ENCODE data around the gene BAHCC1. TPM values are rescaled to one million over a fixed set of nuclear protein-coding genes. Genes with fewer than 3 reads are reported as not detected.

The BAHCC1 gene
- total and polyA plus RNA-seq, 4 donors = 3.9 to 49.3 (median 19.8) TPM

GRCh38 chr17:81445642-81446503 is 50.6 kb downstream of the BAHCC1 start:
- H3K4me1 ChIP-seq (ENCODE audit: control insufficient read depth in 1 of 2, insufficient read depth in 2 of 2, low read length in 2 of 2) = no peaks in the 10 kb centered on the region
- ATAC-seq (ENCODE audit: low FRiP score) = no peak
- no peaks in the 10 kb centered on the region for H3K9me3 ChIP-seq (ENCODE audit: control insufficient read depth, low read length)
- WGBS, 2 donors = 85 to 88% methylated on average over 30 of the region's 30 CpGs
- H3K27ac ChIP-seq (ENCODE audit: low read depth in 1 of 2, low read length in 2 of 2) = no peak overlapping the region
- no peak for DNase-seq
- no peaks in the 10 kb centered on the region for H3K27me3 ChIP-seq (ENCODE audit: control insufficient read depth in 1 of 2, insufficient read depth in 2 of 2, low read length in 1 of 2)
- no peaks in the 10 kb centered on the region for H3K36me3 ChIP-seq (ENCODE audit: control insufficient read depth in 1 of 2, insufficient read depth in 2 of 2, low read length in 1 of 2)
- intact Hi-C loops (cut with DNase I) = no loop called here
- H3K4me3 ChIP-seq (ENCODE audit: low read length in 2 of 2) = no peak overlapping the region

- intact Hi-C loops (cut with DNase I) = no loop called here
- Histone ChIP-seq H3K27me3 (ENCODE audit: control insufficient read depth in 1 of 2, insufficient read depth in 2 of 2, low read length in 1 of 2) (no peaks in the 10 kb centered on the region), H3K36me3 (ENCODE audit: control insufficient read depth in 1 of 2, insufficient read depth in 2 of 2, low read length in 1 of 2) (no peaks in the 10 kb centered on the region), H3K9me3 (ENCODE audit: control insufficient read depth, low read length) (no peaks in the 10 kb centered on the region), H3K4me3 (ENCODE audit: low read length in 2 of 2) (no peak overlapping the region), H3K4me1 (ENCODE audit: control insufficient read depth in 1 of 2, insufficient read depth in 2 of 2, low read length in 2 of 2) (no peaks in the 10 kb centered on the region), H3K27ac (ENCODE audit: low read depth in 1 of 2, low read length in 2 of 2) (no peak overlapping the region)
- ATAC-seq (ENCODE audit: low FRiP score) = no peak
- DNase-seq = no peak
- WGBS, 2 donors = 95 to 97% methylated on average over 18 to 25 of the region's 25 CpGs
Measured at GRCh38 chr17:81447331-81447933, 52.2 kb downstream of the BAHCC1 start.

- Histone ChIP-seq H3K4me1 (ENCODE audit: control insufficient read depth in 1 of 2, insufficient read depth in 2 of 2, low read length in 2 of 2) (no peaks in the 10 kb centered on the region), H3K9me3 (ENCODE audit: control insufficient read depth, low read length) (no peaks in the 10 kb centered on the region), H3K36me3 (ENCODE audit: control insufficient read depth in 1 of 2, insufficient read depth in 2 of 2, low read length in 1 of 2) (no peaks in the 10 kb centered on the region), H3K27me3 (ENCODE audit: control insufficient read depth in 1 of 2, insufficient read depth in 2 of 2, low read length in 1 of 2) (no peaks in the 10 kb centered on the region), H3K27ac (ENCODE audit: low read depth in 1 of 2, low read length in 2 of 2) (no peak overlapping the region), H3K4me3 (ENCODE audit: low read length in 2 of 2) (no peak overlapping the region)
- DNase-seq (no peak), ATAC-seq (ENCODE audit: low FRiP score) (no peak)
- intact Hi-C loops (cut with DNase I) = no loop called here
- WGBS, 2 donors = 95% methylated on average over 25 of the region's 25 CpGs
Measured at GRCh38 chr17:81448442-81448841, 53.2 kb downstream of the BAHCC1 start.

GRCh38 chr17:81448950-81449349 is 53.7 kb downstream of the BAHCC1 start:
- no peaks in the 10 kb centered on the region for H3K4me1 ChIP-seq (ENCODE audit: control insufficient read depth in 1 of 2, insufficient read depth in 2 of 2, low read length in 2 of 2)
- intact Hi-C loops (cut with DNase I) = no loop called here
- WGBS, 2 donors = 87 to 95% methylated on average over 12 of the region's 12 CpGs
- no peaks in the 10 kb centered on the region for H3K27me3 ChIP-seq (ENCODE audit: control insufficient read depth in 1 of 2, insufficient read depth in 2 of 2, low read length in 1 of 2)
- H3K36me3 ChIP-seq (ENCODE audit: control insufficient read depth in 1 of 2, insufficient read depth in 2 of 2, low read length in 1 of 2) = no peaks in the 10 kb centered on the region
- DNase-seq = no peak
- H3K9me3 ChIP-seq (ENCODE audit: control insufficient read depth, low read length) = no peaks in the 10 kb centered on the region
- ATAC-seq (ENCODE audit: low FRiP score) = no peak
- no peak overlapping the region for H3K4me3 ChIP-seq (ENCODE audit: low read length in 2 of 2)
- no peak overlapping the region for H3K27ac ChIP-seq (ENCODE audit: low read depth in 1 of 2, low read length in 2 of 2)

- 86% methylated on average over 8 of the region's 8 CpGs for WGBS, 2 donors
- intact Hi-C loops (cut with DNase I) = no loop called here
Measured at GRCh38 chr17:81449351-81449750, 54.1 kb downstream of the BAHCC1 start.

GRCh38 chr17:81451823-81452222 is 56.6 kb downstream of the BAHCC1 start:
- WGBS, 2 donors = 95% methylated on average over 22 to 26 of the region's 26 CpGs
- no peak overlapping the region for H3K4me3 ChIP-seq (ENCODE audit: low read length in 2 of 2)
- no peaks in the 10 kb centered on the region for H3K36me3 ChIP-seq (ENCODE audit: control insufficient read depth in 1 of 2, insufficient read depth in 2 of 2, low read length in 1 of 2)
- DNase-seq (no peak), ATAC-seq (ENCODE audit: low FRiP score) (no peak)
- H3K4me1 ChIP-seq (ENCODE audit: control insufficient read depth in 1 of 2, insufficient read depth in 2 of 2, low read length in 2 of 2) = no peaks in the 10 kb centered on the region
- intact Hi-C loops (cut with DNase I) = no loop called here
- no peaks in the 10 kb centered on the region for H3K27me3 ChIP-seq (ENCODE audit: control insufficient read depth in 1 of 2, insufficient read depth in 2 of 2, low read length in 1 of 2)
- no peaks in the 10 kb centered on the region for H3K9me3 ChIP-seq (ENCODE audit: control insufficient read depth, low read length)
- no peak overlapping the region for H3K27ac ChIP-seq (ENCODE audit: low read depth in 1 of 2, low read length in 2 of 2)

More at GRCh38 chr17:81449351-81449750, 54.1 kb downstream of the BAHCC1 start:
- Histone ChIP-seq H3K4me1 (ENCODE audit: control insufficient read depth in 1 of 2, insufficient read depth in 2 of 2, low read length in 2 of 2) (no peaks in the 10 kb centered on the region), H3K36me3 (ENCODE audit: control insufficient read depth in 1 of 2, insufficient read depth in 2 of 2, low read length in 1 of 2) (no peaks in the 10 kb centered on the region), H3K27me3 (ENCODE audit: control insufficient read depth in 1 of 2, insufficient read depth in 2 of 2, low read length in 1 of 2) (no peaks in the 10 kb centered on the region), H3K27ac (ENCODE audit: low read depth in 1 of 2, low read length in 2 of 2) (no peak overlapping the region), H3K4me3 (ENCODE audit: low read length in 2 of 2) (no peak overlapping the region), H3K9me3 (ENCODE audit: control insufficient read depth, low read length) (no peaks in the 10 kb centered on the region)
- DNase-seq (no peak), ATAC-seq (ENCODE audit: low FRiP score) (no peak)

- no peak overlapping the region for H3K4me3 ChIP-seq (ENCODE audit: low read length in 2 of 2)
- no peaks in the 10 kb centered on the region for H3K36me3 ChIP-seq (ENCODE audit: control insufficient read depth in 1 of 2, insufficient read depth in 2 of 2, low read length in 1 of 2)
- H3K9me3 ChIP-seq (ENCODE audit: control insufficient read depth, low read length) = no peaks in the 10 kb centered on the region
- intact Hi-C loops (cut with DNase I) = no loop called here
- no peak for ATAC-seq (ENCODE audit: low FRiP score)
- H3K4me1 ChIP-seq (ENCODE audit: control insufficient read depth in 1 of 2, insufficient read depth in 2 of 2, low read length in 2 of 2) = no peaks in the 10 kb centered on the region
- no peaks in the 10 kb centered on the region for H3K27me3 ChIP-seq (ENCODE audit: control insufficient read depth in 1 of 2, insufficient read depth in 2 of 2, low read length in 1 of 2)
- DNase-seq = no peak
- no peak overlapping the region for H3K27ac ChIP-seq (ENCODE audit: low read depth in 1 of 2, low read length in 2 of 2)
- 93 to 97% methylated on average over 19 to 23 of the region's 23 CpGs for WGBS, 2 donors
Measured at GRCh38 chr17:81452551-81452950, 57.3 kb downstream of the BAHCC1 start.

- intact Hi-C loops (cut with DNase I) = no loop called here
- no peaks in the 10 kb centered on the region for H3K36me3 ChIP-seq (ENCODE audit: control insufficient read depth in 1 of 2, insufficient read depth in 2 of 2, low read length in 1 of 2)
- ATAC-seq (ENCODE audit: low FRiP score) = no peak
Measured at GRCh38 chr17:81453076-81453475, 57.8 kb downstream of the BAHCC1 start.

GRCh38 chr17:81453712-81454111 is 58.5 kb downstream of the BAHCC1 start:
- Histone ChIP-seq H3K9me3 (ENCODE audit: control insufficient read depth, low read length) (no peaks in the 10 kb centered on the region), H3K27me3 (ENCODE audit: control insufficient read depth in 1 of 2, insufficient read depth in 2 of 2, low read length in 1 of 2) (no peaks in the 10 kb centered on the region), H3K4me1 (ENCODE audit: control insufficient read depth in 1 of 2, insufficient read depth in 2 of 2, low read length in 2 of 2) (no peaks in the 10 kb centered on the region), H3K4me3 (ENCODE audit: low read length in 2 of 2) (no peak overlapping the region), H3K27ac (ENCODE audit: low read depth in 1 of 2, low read length in 2 of 2) (no peak overlapping the region), H3K36me3 (ENCODE audit: control insufficient read depth in 1 of 2, insufficient read depth in 2 of 2, low read length in 1 of 2) (no peaks in the 10 kb centered on the region)
- WGBS, 2 donors = 87 to 90% methylated on average over 6 to 7 of the region's 7 CpGs
- intact Hi-C loops (cut with DNase I) = no loop called here
- DNase-seq = no peak
- no peak for ATAC-seq (ENCODE audit: low FRiP score)

More at GRCh38 chr17:81453076-81453475, 57.8 kb downstream of the BAHCC1 start:
- Histone ChIP-seq H3K9me3 (ENCODE audit: control insufficient read depth, low read length) (no peaks in the 10 kb centered on the region), H3K27me3 (ENCODE audit: control insufficient read depth in 1 of 2, insufficient read depth in 2 of 2, low read length in 1 of 2) (no peaks in the 10 kb centered on the region), H3K4me1 (ENCODE audit: control insufficient read depth in 1 of 2, insufficient read depth in 2 of 2, low read length in 2 of 2) (no peaks in the 10 kb centered on the region), H3K4me3 (ENCODE audit: low read length in 2 of 2) (no peak overlapping the region), H3K27ac (ENCODE audit: low read depth in 1 of 2, low read length in 2 of 2) (no peak overlapping the region)
- DNase-seq = no peak
- WGBS, 2 donors = 95% methylated on average over 30 of the region's 30 CpGs
